HepG2 (cell line): ENCODE data around the gene MADCAM1. TPM values are rescaled to one million over a fixed set of nuclear protein-coding genes. Genes with fewer than 3 reads are reported as not detected.

ENCODE experiments used
- ATF5 ChIP-seq: sonication (generic); formaldehyde crosslinking; IDR thresholded peaks from 2 replicates; pipeline ENCODE4 v1.4.0; 2020; ENCODE audit warnings: mild to moderate bottlenecking, low read depth, missing genetic modification reagents
- BORCS8-MEF2B ChIP-seq: sonication (generic); formaldehyde crosslinking; IDR thresholded peaks from 2 replicates; pipeline ENCODE4 v1.8.0; 2022; ENCODE audit warnings: mild to moderate bottlenecking, missing genetic modification reagents
- MYNN ChIP-seq: sonication (generic); formaldehyde crosslinking; IDR thresholded peaks from 2 replicates; pipeline ENCODE4 v1.4.0; 2020; ENCODE audit warnings: mild to moderate bottlenecking, low read depth, missing genetic modification reagents
- NR2F1 ChIP-seq, 2 experiments: fragments of 450-650 bp in 1 of 2; formaldehyde crosslinking in 1 of 2; IDR thresholded peaks; 2 replicates each; pipeline versions ENCODE4 v1.5.0 to v1.6.1; 2016 to 2020; ENCODE audit warnings: mild to moderate bottlenecking in 1 of 2, missing compliant biosample characterization in 1 of 2, missing genetic modification reagents in 1 of 2, moderate library complexity in 1 of 2
- TBX2 ChIP-seq: sonication (generic); formaldehyde crosslinking; IDR thresholded peaks from 2 replicates; pipeline ENCODE4 v1.5.0; 2020; ENCODE audit warnings: missing genetic modification reagents, mild to moderate bottlenecking, borderline replicate concordance
- THAP7 ChIP-seq: sonication (generic); formaldehyde crosslinking; IDR thresholded peaks from 2 replicates; pipeline ENCODE4 v1.8.1; 2023; ENCODE audit warnings: mild to moderate bottlenecking, missing genetic modification reagents
- USF2 ChIP-seq, 2 experiments: sonication (generic) in 1 of 2; formaldehyde crosslinking in 1 of 2; IDR thresholded peaks; 2 replicates each; pipeline versions ENCODE4 v1.5.1 to v1.6.1; 2011 to 2020; ENCODE audit warnings: borderline replicate concordance in 1 of 2, low read depth in 1 of 2, low read length in 1 of 2, mild to moderate bottlenecking in 1 of 2, missing genetic modification reagents in 1 of 2, moderate library complexity in 1 of 2
- ZBTB2 ChIP-seq: sonication (generic); formaldehyde crosslinking; IDR thresholded peaks from 2 replicates; pipeline ENCODE4 v1.8.0; 2022; ENCODE audit warnings: low read depth, missing genetic modification reagents
- ZFP90 ChIP-seq: sonication (generic); formaldehyde crosslinking; IDR thresholded peaks from 2 replicates; pipeline ENCODE4 v1.8.0; 2022; ENCODE audit warnings: missing genetic modification reagents, mild to moderate bottlenecking, inconsistent platforms, borderline replicate concordance
- ZNF549 ChIP-seq: sonication (generic); formaldehyde crosslinking; IDR thresholded peaks from 2 replicates; pipeline ENCODE4 v1.5.0; 2020; ENCODE audit warnings: missing genetic modification reagents
- ZNF646 ChIP-seq: sonication (generic); formaldehyde crosslinking; IDR thresholded peaks from 2 replicates; pipeline ENCODE4 v1.9.0; 2021; ENCODE audit warnings: mild to moderate bottlenecking, missing genetic modification reagents
- ZNF674 ChIP-seq: sonication (generic); formaldehyde crosslinking; IDR thresholded peaks from 2 replicates; pipeline ENCODE4 v1.5.0; 2020; ENCODE audit warnings: low read depth, mild to moderate bottlenecking, missing genetic modification reagents
- ZNF713 ChIP-seq: sonication (generic); formaldehyde crosslinking; IDR thresholded peaks from 2 replicates; pipeline ENCODE4 v1.4.0; 2020; ENCODE audit warnings: mild to moderate bottlenecking, missing genetic modification reagents
- ZNF740 ChIP-seq: sonication (generic); formaldehyde crosslinking; IDR thresholded peaks from 2 replicates; pipeline ENCODE4 v1.4.0; 2020; ENCODE audit warnings: missing genetic modification reagents
- ZNF747 ChIP-seq: sonication (generic); formaldehyde crosslinking; IDR thresholded peaks from 2 replicates; pipeline ENCODE4 v1.8.1; 2023; ENCODE audit warnings: missing genetic modification reagents, mild to moderate bottlenecking, borderline replicate concordance
- polyA plus RNA-seq, 8 experiments: library from polyadenylated mRNA; depleted of rRNA in 3 of 8; stranded (reverse) in 7 of 8; unstranded in 1 of 8; fragments of >200 nt; fragmentation: Illumina TruSeq in 4 of 8; extraction: Trizol in 4 of 8; gene quantifications; 2 replicates each; pipeline versions ENCODE4 v1.2.1 to v1.2.3, GENCODE V29; 2011 to 2016; ENCODE audit warnings: low read depth in 4 of 8, missing spikeins in 1 of 8, mixed read lengths in 1 of 8; ENCODE audit not compliant: insufficient read depth in 1 of 8
- total RNA-seq, 5 experiments: library from RNA; depleted of rRNA; stranded (reverse); fragments of >200 nt; fragmentation: Illumina TruSeq; extraction: Trizol; gene quantifications; 2 replicates each; pipeline ENCODE4 v1.2.3, GENCODE V29; 2016; ENCODE audit warnings: low read depth in 1 of 5

Gene MADCAM1
- total and polyA plus RNA-seq, 2 of the 13 experiments (the other 11 are each of a cell fraction or from before 2014, with no cell fraction given): 0.29 to 0.33 TPM

GRCh38 chr19:497869-498510 is 1.7 kb downstream of the MADCAM1 start (continued):
- TF ChIP-seq ZBTB2 (CRISPR knock-in tag) (peak; percentile 49; the same call in 1 of the 2 replicates), TBX2 (no peak; the same call in 1 of the 2 replicates), USF2 (IDR thresholded peaks at IDR 0.05; ENCODE audit: low read depth, low read length) (no peak), USF2 (CRISPR knock-in tag; IDR thresholded peaks at IDR 0.05; ENCODE audit: borderline replicate concordance) (no peak), ZNF646 (CRISPR knock-in tag) (no peak), ATF5 (CRISPR knock-in tag) (no peak), BORCS8-MEF2B (no peak), ZFP90 (CRISPR knock-in tag) (no peak), THAP7 (no peak), ZNF674 (CRISPR knock-in tag) (no peak), ZNF747 (CRISPR knock-in tag) (no peak), ZNF713 (CRISPR knock-in tag) (no peak), MYNN (CRISPR knock-in tag) (no peak), ZNF740 (CRISPR knock-in tag) (no peak), NR2F1 (CRISPR knock-in tag; IDR thresholded peaks at IDR 0.05) (no peak), ZNF549 (CRISPR knock-in tag) (no peak)
